Neural cell (in vitro differentiated cells): ENCODE results near the gene MSGN1. TPM values are rescaled to one million over a fixed set of nuclear protein-coding genes. Genes with fewer than 3 reads are reported as not detected.

Source experiments
- H2AFZ ChIP-seq: fragments of 200-600, 300-800 bp; sonication (generic), shearing (Covaris generic); 2 replicates; pipeline ENCODE4 v1.6.0; 2014; ENCODE audit warnings: low read depth, mild to moderate bottlenecking, antibody characterized with exemption, low read length, moderate library complexity
- H3F3A ChIP-seq: fragments of 200-600 bp; shearing (Covaris generic); 2 replicates; pipeline ENCODE4 v1.6.1; 2016; ENCODE audit warnings: mild to moderate bottlenecking, moderate library complexity, mixed read lengths, antibody characterized with exemption, low read length; ENCODE audit not compliant: insufficient read depth, poor library complexity, severe bottlenecking
- H3K27ac ChIP-seq: fragments of 200-600, 300-800 bp; sonication (generic), shearing (Covaris generic); 2 replicates; pipeline ENCODE4 v1.5.1; 2014; ENCODE audit warnings: mild to moderate bottlenecking, low read length, moderate library complexity
- H3K27me3 ChIP-seq: fragments of 300-800, 200-600 bp; sonication (generic), shearing (Covaris generic); 2 replicates; pipeline ENCODE4 v1.6.0; 2014; ENCODE audit warnings: mild to moderate bottlenecking, low read depth, low read length, moderate library complexity; ENCODE audit not compliant: insufficient read depth
- H3K36me3 ChIP-seq: fragments of 300-800, 200-600 bp; sonication (generic), shearing (Covaris generic); 2 replicates; pipeline ENCODE4 v1.5.1; 2014; ENCODE audit warnings: mild to moderate bottlenecking, antibody characterized with exemption, low read length, moderate library complexity; ENCODE audit not compliant: insufficient read depth
- H3K4me2 ChIP-seq: fragments of 300-800, 200-600 bp; sonication (generic), shearing (Covaris generic); 2 replicates; pipeline ENCODE4 v1.6.0; 2014; ENCODE audit warnings: mild to moderate bottlenecking, low read length
- H3K4me3 ChIP-seq: fragments of 300-800, 200-600 bp; sonication (generic), shearing (Covaris generic); 2 replicates; pipeline ENCODE4 v1.5.1; 2014; ENCODE audit warnings: mild to moderate bottlenecking, low read length, moderate library complexity
- H3K79me2 ChIP-seq: fragments of 200-600 bp; shearing (Covaris generic); replicated peaks from 2 replicates; pipeline ENCODE4 v1.6.0; 2014; ENCODE audit warnings: mild to moderate bottlenecking, low read length, moderate library complexity; ENCODE audit not compliant: insufficient read depth
- H3K9ac ChIP-seq: fragments of 300-800, 200-600 bp; sonication (generic), shearing (Covaris generic); 2 replicates; pipeline ENCODE4 v1.6.1; 2016; ENCODE audit warnings: mild to moderate bottlenecking, low read length, mixed read lengths
- H3K9me2 ChIP-seq: fragments of 200-600 bp; shearing (Covaris generic); 2 replicates; pipeline ENCODE4 v1.6.1; 2016; ENCODE audit warnings: mild to moderate bottlenecking, low read length, mixed read lengths; ENCODE audit not compliant: insufficient read depth
- H3K9me3 ChIP-seq: fragments of 200-600, 300-800 bp; sonication (generic), shearing (Covaris generic); 2 replicates; pipeline ENCODE4 v1.6.1; 2016; ENCODE audit warnings: mild to moderate bottlenecking, mixed run types, low read length, moderate library complexity, mixed read lengths
- H4K20me1 ChIP-seq: fragments of 200-600 bp; shearing (Covaris generic); 2 replicates; pipeline ENCODE4 v1.6.1; 2016; ENCODE audit warnings: mild to moderate bottlenecking, mixed run types; ENCODE audit not compliant: insufficient read depth
- CTCF ChIP-seq: fragments of 450-650 bp; IDR thresholded peaks from 2 replicates; pipeline ENCODE4 v1.5.1; 2014; ENCODE audit warnings: antibody characterized with exemption, mild to moderate bottlenecking, moderate library complexity; ENCODE audit not compliant: poor library complexity, severe bottlenecking
- EP300 ChIP-seq: fragments of 450-650 bp; conservative IDR thresholded peaks from 2 replicates; pipeline ENCODE4 v1.6.1; 2014; ENCODE audit warnings: antibody characterized with exemption, mild to moderate bottlenecking, moderate library complexity; ENCODE audit not compliant: poor library complexity, severe bottlenecking
- EZH2 ChIP-seq: fragments of 200-600, 300-800 bp; shearing (Covaris generic), sonication (generic); IDR thresholded peaks from 2 replicates; pipeline ENCODE4 v1.6.1; 2014; ENCODE audit warnings: antibody characterized with exemption, low read length, borderline replicate concordance, mild to moderate bottlenecking; ENCODE audit not compliant: insufficient read depth, poor library complexity, severe bottlenecking
- MXI1 ChIP-seq: fragments of 450-650 bp; conservative IDR thresholded peaks from 2 replicates; pipeline ENCODE4 v1.6.1; 2014; ENCODE audit warnings: antibody characterized with exemption, mild to moderate bottlenecking; ENCODE audit not compliant: poor library complexity, severe bottlenecking
- POLR2AphosphoS5 ChIP-seq: IDR thresholded peaks from 2 replicates; pipeline ENCODE4 v1.6.1; 2012
- RAD21 ChIP-seq: fragments of 450-650 bp; conservative IDR thresholded peaks from 2 replicates; pipeline ENCODE4 v1.6.1; 2014; ENCODE audit warnings: antibody characterized with exemption, mild to moderate bottlenecking, moderate library complexity
- REST ChIP-seq: IDR thresholded peaks from 2 replicates; pipeline ENCODE4 v1.6.1; 2012; ENCODE audit warnings: borderline replicate concordance
- SMC3 ChIP-seq: fragments of 450-650 bp; conservative IDR thresholded peaks from 2 replicates; pipeline ENCODE4 v1.6.1; 2014; ENCODE audit warnings: antibody characterized with exemption, mild to moderate bottlenecking, moderate library complexity; ENCODE audit not compliant: poor library complexity
- TAF1 ChIP-seq: IDR thresholded peaks from 2 replicates; pipeline ENCODE4 v1.6.1; 2012; ENCODE audit warnings: low read depth
- polyA plus RNA-seq: library from polyadenylated mRNA; depleted of rRNA; stranded (reverse); fragments of >200 nt; gene quantifications from 2 replicates; pipeline ENCODE4 v1.2.3, GENCODE V29; 2014

The MSGN1 gene
- polyA plus RNA-seq, 1 donor from 2014 or later, result not detected

GRCh38 chr2:17786727-17787126 is 29.5 kb upstream of the MSGN1 start:
- no peaks in the 10 kb centered on the region for H3K79me2 ChIP-seq
- H3F3A ChIP-seq, result no peaks in the 10 kb centered on the region
- no peak overlapping the region for H3K4me3 ChIP-seq
- H3K9me2 ChIP-seq, result no peaks in the 10 kb centered on the region
- TF ChIP-seq REST (no peak), RAD21 (no peak), POLR2AphosphoS5 (no peak), EZH2 (no peak), TAF1 (no peak), SMC3 (no peak), MXI1 (no peak), CTCF (no peak), EP300 (no peak)
- H4K20me1 ChIP-seq, result no peaks in the 10 kb centered on the region
- H2AFZ ChIP-seq, result no peak overlapping the region
- no peak overlapping the region for H3K27ac ChIP-seq
- H3K4me2 ChIP-seq, result no peak overlapping the region
- H3K9ac ChIP-seq, result no peak overlapping the region
- H3K9me3 ChIP-seq, result no peaks in the 10 kb centered on the region
- H3K36me3 ChIP-seq, result no peaks in the 10 kb centered on the region
- no peaks in the 10 kb centered on the region for H3K27me3 ChIP-seq

- Histone ChIP-seq H3K4me2 (no peak overlapping the region), H3K4me3 (no peak overlapping the region), H3K9ac (no peak overlapping the region), H3K9me3 (no peaks in the 10 kb centered on the region), H4K20me1 (no peaks in the 10 kb centered on the region), H3K27me3 (no peaks in the 10 kb centered on the region), H3K79me2 (no peaks in the 10 kb centered on the region), H3F3A (no peaks in the 10 kb centered on the region), H3K9me2 (no peaks in the 10 kb centered on the region), H3K36me3 (no peaks in the 10 kb centered on the region), H2AFZ (no peak overlapping the region), H3K27ac (no peak overlapping the region)
- TF ChIP-seq POLR2AphosphoS5, result no peak
- TF ChIP-seq TAF1, result no peak
- no peak for TF ChIP-seq EP300
- no peak for TF ChIP-seq RAD21
- no peak for TF ChIP-seq SMC3
- no peak for TF ChIP-seq REST
- TF ChIP-seq CTCF, result no peak
- no peak for TF ChIP-seq EZH2
- no peak for TF ChIP-seq MXI1
Observed at GRCh38 chr2:17788773-17789172, 27.5 kb upstream of the MSGN1 start.
